Bronchial epithelial cell (primary cell): ENCODE measurements around the gene LYZL4. TPM values are rescaled to one million over a fixed set of nuclear protein-coding genes. Genes with fewer than 3 reads are reported as not detected.

ENCODE experiments used
- DNase-seq: peaks from one replicate; pipeline ENCODE4 v3.0.0-alpha.2; 2010; ENCODE audit warnings: low read depth
- FAIRE-seq: peaks from 2 replicates; lab custom pipeline; 2011; peaks lifted over from hg19 to GRCh38; lab: Jason Lieb, UNC
- H3K27me3 ChIP-seq: 2 replicates; pipeline ENCODE4 v1.5.1; 2011; ENCODE audit warnings: low read length; ENCODE audit not compliant: control insufficient read depth, insufficient read depth
- H3K36me3 ChIP-seq: 2 replicates; pipeline ENCODE4 v1.5.1; 2011; ENCODE audit warnings: low read length; ENCODE audit not compliant: control insufficient read depth, insufficient read depth
- H3K4me3 ChIP-seq: 2 replicates; pipeline ENCODE4 v1.5.1; 2011; ENCODE audit warnings: mild to moderate bottlenecking, low read depth, low read length, control low read depth
- total RNA-seq: library from RNA; depleted of rRNA; stranded (reverse); fragments of >200 nt; gene quantifications from 2 replicates; pipeline ENCODE4 v1.2.1, GENCODE V29; 2014
- TF ChIP-seq, protein P1 (sequence below): IDR thresholded peaks from 2 replicates; pipeline ENCODE4 v1.5.1; 2011; ENCODE audit warnings: mild to moderate bottlenecking, moderate library complexity, low read length, control low read depth, inconsistent platforms; ENCODE audit not compliant: insufficient read depth, severe bottlenecking

The LYZL4 gene
- total RNA-seq, 1 donor from 2014 or later = not detected

DNA sequence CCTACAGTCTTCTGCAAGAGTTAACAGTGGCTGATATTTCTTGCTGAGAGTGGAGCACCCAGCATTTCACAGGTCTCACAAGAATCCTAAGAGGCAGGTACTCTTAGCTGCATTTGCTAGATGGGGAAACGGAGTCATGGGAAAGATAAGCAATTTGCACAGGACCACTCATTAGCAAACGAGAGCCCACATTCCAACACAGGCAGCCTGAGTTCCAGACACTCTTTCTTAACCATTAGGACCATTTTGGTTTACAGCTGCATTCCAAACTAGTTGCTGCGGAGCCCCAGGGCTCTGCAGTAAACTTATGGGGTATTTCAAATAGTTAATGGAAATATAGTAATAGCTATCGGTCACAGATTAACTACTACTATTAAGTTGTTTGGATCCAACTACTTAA lies 42.5 kb downstream of the LYZL4 start:
- FAIRE-seq (no peak), DNase-seq (no peak)
- no peak overlapping the region for H3K4me3 ChIP-seq

DNA sequence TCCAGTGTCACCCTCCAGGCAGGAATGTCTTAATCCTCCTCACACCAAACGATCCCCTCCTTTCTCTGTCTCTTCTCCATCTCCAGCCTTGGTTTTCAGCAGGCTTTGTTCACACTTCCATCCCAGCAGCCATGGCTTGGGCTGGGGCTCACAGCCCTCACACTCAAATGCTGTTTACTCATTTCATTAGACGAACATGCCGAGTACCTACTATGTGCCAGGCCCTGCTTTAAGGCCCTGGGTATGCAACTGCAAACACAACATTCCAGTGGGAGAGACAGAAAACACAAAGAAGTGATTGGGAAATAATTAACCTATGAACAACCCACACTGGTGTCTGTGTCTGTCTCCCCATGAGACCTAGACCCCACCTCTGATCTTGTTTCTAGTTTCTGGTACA lies 43.9 kb downstream of the LYZL4 start:
- no peak overlapping the region for H3K4me3 ChIP-seq
- H3K27me3 ChIP-seq = peaks cover 1% of the 10 kb centered on the region
- FAIRE-seq = peak; percentile 96
- TF ChIP-seq, protein P1, sequence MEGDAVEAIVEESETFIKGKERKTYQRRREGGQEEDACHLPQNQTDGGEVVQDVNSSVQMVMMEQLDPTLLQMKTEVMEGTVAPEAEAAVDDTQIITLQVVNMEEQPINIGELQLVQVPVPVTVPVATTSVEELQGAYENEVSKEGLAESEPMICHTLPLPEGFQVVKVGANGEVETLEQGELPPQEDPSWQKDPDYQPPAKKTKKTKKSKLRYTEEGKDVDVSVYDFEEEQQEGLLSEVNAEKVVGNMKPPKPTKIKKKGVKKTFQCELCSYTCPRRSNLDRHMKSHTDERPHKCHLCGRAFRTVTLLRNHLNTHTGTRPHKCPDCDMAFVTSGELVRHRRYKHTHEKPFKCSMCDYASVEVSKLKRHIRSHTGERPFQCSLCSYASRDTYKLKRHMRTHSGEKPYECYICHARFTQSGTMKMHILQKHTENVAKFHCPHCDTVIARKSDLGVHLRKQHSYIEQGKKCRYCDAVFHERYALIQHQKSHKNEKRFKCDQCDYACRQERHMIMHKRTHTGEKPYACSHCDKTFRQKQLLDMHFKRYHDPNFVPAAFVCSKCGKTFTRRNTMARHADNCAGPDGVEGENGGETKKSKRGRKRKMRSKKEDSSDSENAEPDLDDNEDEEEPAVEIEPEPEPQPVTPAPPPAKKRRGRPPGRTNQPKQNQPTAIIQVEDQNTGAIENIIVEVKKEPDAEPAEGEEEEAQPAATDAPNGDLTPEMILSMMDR = no peak
- DNase-seq = no peak
- H3K36me3 ChIP-seq = no peaks in the 10 kb centered on the region

More for the DNA sequence above, 42.5 kb downstream of the LYZL4 start:
- TF ChIP-seq, protein P1 = no peak
- peaks cover 1% of the 10 kb centered on the region for H3K27me3 ChIP-seq
- no peaks in the 10 kb centered on the region for H3K36me3 ChIP-seq

DNA sequence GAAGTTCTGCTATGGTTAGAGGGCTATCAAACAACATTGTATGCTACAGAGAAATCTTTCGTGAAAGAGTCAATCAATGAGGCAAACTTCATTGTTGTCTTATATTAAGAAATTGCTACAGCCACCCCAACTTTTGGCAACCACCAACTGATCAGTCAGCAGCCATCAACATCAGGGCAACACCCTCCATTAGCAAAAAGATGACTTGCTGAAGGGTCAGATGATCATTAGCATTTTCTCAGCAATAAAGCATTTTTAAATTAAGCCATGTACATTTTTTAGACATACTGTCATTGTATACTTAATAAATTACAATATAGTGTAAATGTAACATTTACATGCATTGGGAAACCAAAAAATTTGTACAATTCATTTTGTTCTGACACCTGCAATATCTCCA lies 53.1 kb downstream of the LYZL4 start:
- FAIRE-seq (no peak), DNase-seq (no peak)
- TF ChIP-seq, protein P1 = no peak
- Histone ChIP-seq H3K4me3 (no peak overlapping the region), H3K27me3 (no peaks in the 10 kb centered on the region), H3K36me3 (no peaks in the 10 kb centered on the region)

DNA sequence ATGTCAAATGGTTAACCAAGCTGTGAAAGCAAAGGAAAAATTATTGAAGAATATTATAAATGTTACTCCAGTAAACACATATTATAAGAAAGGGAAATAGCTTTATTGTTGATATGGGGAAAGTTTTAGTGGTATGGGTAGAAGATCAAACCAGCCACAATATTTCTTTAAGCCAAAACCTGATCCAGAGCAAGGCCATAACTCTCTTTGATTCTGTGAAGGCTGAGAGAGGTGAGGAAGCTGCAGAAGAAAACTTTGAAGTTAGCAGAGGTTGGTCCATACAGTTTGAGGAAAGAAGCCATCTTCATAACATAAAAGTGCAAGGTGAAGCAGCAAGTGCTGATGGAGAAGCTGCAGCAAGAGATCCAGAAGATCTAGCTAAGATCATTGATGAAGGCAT lies 54.8 kb downstream of the LYZL4 start:
- Histone ChIP-seq H3K4me3 (no peak overlapping the region), H3K36me3 (no peaks in the 10 kb centered on the region), H3K27me3 (no peaks in the 10 kb centered on the region)
- DNase-seq (no peak), FAIRE-seq (no peak)
- TF ChIP-seq, protein P1 = no peak

DNA sequence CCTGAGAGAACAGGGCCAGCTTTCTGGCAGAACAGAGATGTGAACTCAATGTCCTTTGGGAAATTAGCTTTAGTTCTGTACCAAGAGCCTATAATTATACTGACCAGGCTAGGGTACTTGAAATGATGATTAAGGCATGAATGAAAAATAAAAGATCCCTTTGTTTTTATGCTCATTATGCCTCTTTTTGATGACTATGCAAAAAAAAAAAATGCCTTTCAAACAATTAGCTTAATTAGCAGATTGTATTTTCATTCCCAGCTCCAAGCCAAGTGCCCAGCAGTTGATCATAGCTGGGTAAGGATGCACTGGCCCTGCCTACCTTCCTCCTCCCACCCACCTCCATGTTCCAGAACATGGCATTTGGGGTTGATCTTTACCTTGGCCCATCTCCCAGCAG lies 56.8 kb downstream of the LYZL4 start:
- Histone ChIP-seq H3K4me3 (no peak overlapping the region), H3K27me3 (no peaks in the 10 kb centered on the region), H3K36me3 (no peaks in the 10 kb centered on the region)
- TF ChIP-seq, protein P1 = no peak
- DNase-seq = no peak
- FAIRE-seq = no peak

DNA sequence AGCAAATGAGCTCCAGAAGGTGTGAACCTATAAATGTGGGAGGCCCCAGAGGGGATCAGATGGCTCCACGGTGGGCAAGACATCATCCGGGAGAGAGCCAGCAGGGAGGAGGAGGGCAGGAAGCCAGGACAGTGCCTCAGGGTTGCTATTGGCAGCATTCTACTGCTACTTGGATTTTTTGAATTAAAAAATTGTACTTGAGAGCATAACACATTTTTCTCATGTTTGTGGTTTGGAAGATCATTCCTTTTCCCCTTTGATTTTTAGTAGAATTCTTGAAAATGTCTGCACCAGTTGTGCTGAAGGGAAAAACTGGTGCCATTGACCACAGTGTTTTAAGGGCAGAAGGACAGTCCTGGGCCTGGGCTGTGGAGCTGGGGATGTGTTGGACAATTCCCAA lies 59.2 kb downstream of the LYZL4 start:
- no peaks in the 10 kb centered on the region for H3K36me3 ChIP-seq
- TF ChIP-seq, protein P1 = no peak
- no peak overlapping the region for H3K4me3 ChIP-seq
- FAIRE-seq (no peak), DNase-seq (no peak)
- peaks cover 2% of the 10 kb centered on the region for H3K27me3 ChIP-seq
